Measurements from ENCODE around the gene LRP5.

DNA sequence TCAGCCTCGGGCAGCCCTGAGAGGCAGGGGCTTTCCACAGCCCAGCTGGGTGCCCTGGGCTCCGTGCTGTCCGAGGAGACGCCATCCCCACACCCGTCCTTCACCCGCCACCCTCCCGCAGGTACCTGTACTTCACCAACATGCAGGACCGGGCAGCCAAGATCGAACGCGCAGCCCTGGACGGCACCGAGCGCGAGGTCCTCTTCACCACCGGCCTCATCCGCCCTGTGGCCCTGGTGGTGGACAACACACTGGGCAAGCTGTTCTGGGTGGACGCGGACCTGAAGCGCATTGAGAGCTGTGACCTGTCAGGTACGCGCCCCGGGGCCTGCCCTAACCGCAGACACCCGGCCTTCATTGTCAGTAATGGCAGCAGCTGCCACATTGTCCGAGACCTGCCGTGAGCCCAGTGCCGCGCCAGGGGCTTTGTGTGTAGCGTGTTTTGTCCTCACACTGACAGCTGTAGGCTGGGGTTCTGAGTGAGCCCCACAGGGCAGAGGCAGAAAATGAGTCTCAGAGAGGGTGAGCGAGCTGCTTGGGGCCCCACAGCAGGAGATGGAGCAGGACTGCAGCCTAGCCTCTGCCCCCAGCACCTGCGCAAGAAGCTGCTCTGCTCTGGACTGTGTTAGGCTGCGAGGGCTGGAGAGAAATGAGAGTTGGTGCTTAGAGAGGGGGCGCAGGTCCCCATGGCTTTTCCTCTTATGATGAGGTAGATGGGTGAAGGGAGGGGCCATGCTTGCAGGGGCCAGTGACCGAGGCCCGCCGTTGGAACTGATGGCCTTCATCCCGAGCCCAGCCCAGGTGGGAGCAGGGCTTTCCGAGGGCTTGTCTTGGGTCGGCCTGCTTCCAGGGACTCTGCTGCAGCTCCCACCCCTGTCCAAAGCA lies 112.8 kb downstream of the LRP5 start:
- TF ChIP-seq, protein P1, sequence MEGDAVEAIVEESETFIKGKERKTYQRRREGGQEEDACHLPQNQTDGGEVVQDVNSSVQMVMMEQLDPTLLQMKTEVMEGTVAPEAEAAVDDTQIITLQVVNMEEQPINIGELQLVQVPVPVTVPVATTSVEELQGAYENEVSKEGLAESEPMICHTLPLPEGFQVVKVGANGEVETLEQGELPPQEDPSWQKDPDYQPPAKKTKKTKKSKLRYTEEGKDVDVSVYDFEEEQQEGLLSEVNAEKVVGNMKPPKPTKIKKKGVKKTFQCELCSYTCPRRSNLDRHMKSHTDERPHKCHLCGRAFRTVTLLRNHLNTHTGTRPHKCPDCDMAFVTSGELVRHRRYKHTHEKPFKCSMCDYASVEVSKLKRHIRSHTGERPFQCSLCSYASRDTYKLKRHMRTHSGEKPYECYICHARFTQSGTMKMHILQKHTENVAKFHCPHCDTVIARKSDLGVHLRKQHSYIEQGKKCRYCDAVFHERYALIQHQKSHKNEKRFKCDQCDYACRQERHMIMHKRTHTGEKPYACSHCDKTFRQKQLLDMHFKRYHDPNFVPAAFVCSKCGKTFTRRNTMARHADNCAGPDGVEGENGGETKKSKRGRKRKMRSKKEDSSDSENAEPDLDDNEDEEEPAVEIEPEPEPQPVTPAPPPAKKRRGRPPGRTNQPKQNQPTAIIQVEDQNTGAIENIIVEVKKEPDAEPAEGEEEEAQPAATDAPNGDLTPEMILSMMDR (IDR thresholded peaks at IDR 0.05) = no peak
- no peak for TF ChIP-seq POLR2A (IDR thresholded peaks at IDR 0.05)
- no peak for TF ChIP-seq POLR2AphosphoS5 (IDR thresholded peaks at IDR 0.05)
- TF ChIP-seq EP300 (IDR thresholded peaks at IDR 0.05) = no peak

Measured in gastroesophageal sphincter (tissue), 3 donors.